NB4 (cell line): Measurements from ENCODE around the gene TMEM187.

Experiments
- DNase-seq: peaks from one replicate; pipeline ENCODE4 v3.0.0; 2010; ENCODE audit warnings: low read depth
- H3K4me3 ChIP-seq: one replicate; pipeline ENCODE4 v1.5.1; 2011; ENCODE audit warnings: mild to moderate bottlenecking, low read depth, low read length, moderate library complexity
- MAX ChIP-seq: IDR thresholded peaks from 2 replicates; pipeline ENCODE4 v1.6.1; 2011; ENCODE audit warnings: low read depth, low read length
- MYC ChIP-seq: IDR thresholded peaks from 2 replicates; pipeline ENCODE4 v1.6.1; 2011; ENCODE audit warnings: low read depth, low read length
- POLR2A ChIP-seq: IDR thresholded peaks from 2 replicates; pipeline ENCODE4 v1.6.1; 2011; ENCODE audit warnings: mild to moderate bottlenecking; ENCODE audit not compliant: insufficient read length; ENCODE audit errors: extremely low read depth
- TF ChIP-seq, protein P1 (sequence below): IDR thresholded peaks from one replicate; pipeline ENCODE4 v1.5.1; 2012; ENCODE audit warnings: low read depth, low read length

Gene TMEM187

DNA sequence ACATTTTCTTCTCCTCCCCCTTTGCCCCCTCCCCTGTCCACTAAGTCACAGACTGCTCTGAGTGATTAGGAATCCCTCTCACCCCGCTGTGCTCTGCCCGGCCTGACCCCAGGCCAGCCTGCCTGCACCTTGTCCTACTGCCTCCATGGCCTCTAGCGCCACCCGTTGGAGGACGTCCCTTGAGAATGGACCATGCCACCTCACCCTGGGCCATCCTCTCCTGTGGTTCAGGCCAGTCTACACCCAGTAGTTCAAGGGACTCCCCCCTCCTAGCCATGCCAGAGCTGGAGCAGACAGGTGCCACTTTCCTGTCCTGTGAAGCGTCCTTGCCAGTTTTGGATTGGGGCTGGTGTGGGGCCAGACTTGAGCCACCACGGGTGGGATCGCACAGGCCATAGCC lies 56.9 kb downstream of the TMEM187 start:
- no peak overlapping the region for H3K4me3 ChIP-seq
- TF ChIP-seq POLR2A = no peak
- no peak for TF ChIP-seq MYC
- no peak for TF ChIP-seq MAX
- TF ChIP-seq, protein P1, sequence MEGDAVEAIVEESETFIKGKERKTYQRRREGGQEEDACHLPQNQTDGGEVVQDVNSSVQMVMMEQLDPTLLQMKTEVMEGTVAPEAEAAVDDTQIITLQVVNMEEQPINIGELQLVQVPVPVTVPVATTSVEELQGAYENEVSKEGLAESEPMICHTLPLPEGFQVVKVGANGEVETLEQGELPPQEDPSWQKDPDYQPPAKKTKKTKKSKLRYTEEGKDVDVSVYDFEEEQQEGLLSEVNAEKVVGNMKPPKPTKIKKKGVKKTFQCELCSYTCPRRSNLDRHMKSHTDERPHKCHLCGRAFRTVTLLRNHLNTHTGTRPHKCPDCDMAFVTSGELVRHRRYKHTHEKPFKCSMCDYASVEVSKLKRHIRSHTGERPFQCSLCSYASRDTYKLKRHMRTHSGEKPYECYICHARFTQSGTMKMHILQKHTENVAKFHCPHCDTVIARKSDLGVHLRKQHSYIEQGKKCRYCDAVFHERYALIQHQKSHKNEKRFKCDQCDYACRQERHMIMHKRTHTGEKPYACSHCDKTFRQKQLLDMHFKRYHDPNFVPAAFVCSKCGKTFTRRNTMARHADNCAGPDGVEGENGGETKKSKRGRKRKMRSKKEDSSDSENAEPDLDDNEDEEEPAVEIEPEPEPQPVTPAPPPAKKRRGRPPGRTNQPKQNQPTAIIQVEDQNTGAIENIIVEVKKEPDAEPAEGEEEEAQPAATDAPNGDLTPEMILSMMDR = no peak
- DNase-seq = peak; percentile 21

DNA sequence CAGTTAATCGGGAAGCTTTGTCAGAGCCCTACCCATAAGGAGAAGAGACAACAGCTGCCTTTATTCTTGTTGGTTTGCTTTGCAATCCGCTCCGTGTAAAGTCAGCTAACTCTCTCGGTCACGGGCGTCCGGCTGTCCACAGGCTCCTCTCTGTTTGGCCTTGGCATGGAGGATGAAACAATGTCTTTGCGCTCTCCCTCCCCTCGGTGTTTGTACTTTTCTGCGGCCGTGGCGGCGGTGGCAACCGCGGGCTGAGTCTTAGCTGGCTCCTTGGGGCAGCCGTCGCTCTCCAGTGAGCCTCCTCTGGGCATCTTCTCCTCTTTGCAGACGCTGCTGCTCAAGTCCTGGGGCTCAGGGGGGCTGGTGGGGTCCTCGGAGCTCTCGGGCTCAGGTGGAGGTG lies 57.7 kb downstream of the TMEM187 start:
- H3K4me3 ChIP-seq = no peak overlapping the region
- no peak for TF ChIP-seq MYC
- TF ChIP-seq POLR2A = no peak
- TF ChIP-seq, protein P1 = no peak
- no peak for TF ChIP-seq MAX
- no peak for DNase-seq

- DNase-seq = no peak
- H3K4me3 ChIP-seq = no peak overlapping the region
- TF ChIP-seq, protein P1 = no peak
- no peak for TF ChIP-seq MYC
Measured at GRCh38 chrX:154030715-154031305, 58.3 kb downstream of the TMEM187 start.

DNA sequence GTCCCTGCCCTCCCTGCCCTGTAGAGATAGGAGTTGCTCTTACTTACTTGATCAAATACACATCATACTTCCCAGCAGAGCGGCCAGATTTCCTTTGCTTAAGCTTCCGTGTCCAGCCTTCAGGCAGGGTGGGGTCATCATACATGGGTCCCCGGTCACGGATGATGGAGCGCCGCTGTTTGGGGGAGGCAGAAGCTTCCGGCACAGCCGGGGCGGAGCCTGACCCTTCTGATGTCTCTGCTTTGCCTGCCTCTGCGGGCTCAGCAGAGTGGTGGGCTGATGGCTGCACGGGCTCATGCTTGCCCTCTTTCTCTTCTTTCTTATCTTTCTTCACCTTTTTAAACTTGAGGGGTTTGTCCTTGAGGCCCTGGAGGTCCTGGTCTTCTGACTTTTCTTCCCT lies 59.6 kb downstream of the TMEM187 start:
- TF ChIP-seq MAX (no peak), MYC (no peak)
- TF ChIP-seq, protein P1 = no peak
- no peak for DNase-seq
- no peak overlapping the region for H3K4me3 ChIP-seq

GRCh38 chrX:154032653-154033052 lies 60.1 kb downstream of the TMEM187 start:
- no peak for DNase-seq
- TF ChIP-seq, protein P1 = no peak
- TF ChIP-seq POLR2A = no peak
- TF ChIP-seq MAX = no peak
- no peak for TF ChIP-seq MYC
- H3K4me3 ChIP-seq = no peak overlapping the region
